Stomach (tissue), 9 donors: ENCODE results near the gene CPLX3. TPM values are rescaled to one million over a fixed set of nuclear protein-coding genes. Genes with fewer than 3 reads are reported as not detected.

Experiments used
- DNase-seq, 2 donors: peaks; one replicate each; pipeline versions ENCODE4 v3.0.0 to v3.0.0-alpha.2; 2013 to 2019
- H3K27ac ChIP-seq, 5 donors: fragments of 200-600 bp in 4 of 5; sonication (generic) in 4 of 5; one replicate each; pipeline ENCODE4 v1.5.1; 2013 to 2019; ENCODE audit warnings: mild to moderate bottlenecking in 1 of 5, moderate library complexity in 1 of 5
- H3K27me3 ChIP-seq, 3 donors: fragments of 200-600 bp; sonication (generic); one replicate each; pipeline ENCODE4 v1.5.1; 2017 to 2019; ENCODE audit warnings: mixed run types in 1 of 3
- H3K36me3 ChIP-seq, 4 donors: fragments of 200-600 bp; sonication (generic); 1 replicate in 3 of 4; 2 replicates in 1 of 4; pipeline ENCODE4 v1.5.1; 2016 to 2019
- H3K4me1 ChIP-seq, 4 donors: fragments of 200-600 bp; sonication (generic); one replicate each; pipeline ENCODE4 v1.5.1; 2016 to 2019
- H3K4me3 ChIP-seq, 4 donors: fragments of 200-600 bp; sonication (generic) in 3 of 4; one replicate each; pipeline ENCODE4 v1.5.1; 2016 to 2019; ENCODE audit warnings: mild to moderate bottlenecking in 1 of 4
- H3K9me3 ChIP-seq, 4 donors: fragments of 200-600 bp; sonication (generic); one replicate each; pipeline ENCODE4 v1.5.1; 2016 to 2019
- EP300 ChIP-seq: sonication (generic); formaldehyde crosslinking; IDR thresholded peaks from one replicate; pipeline ENCODE4 v1.6.1; 2017; ENCODE audit warnings: antibody characterized with exemption
- POLR2A ChIP-seq, 4 donors: fragments of 450-650 bp; IDR thresholded peaks; one replicate each; pipeline ENCODE4 v1.6.1; 2016; ENCODE audit warnings: antibody characterized with exemption in 4 of 4, control low read depth in 2 of 4, mild to moderate bottlenecking in 1 of 4, moderate library complexity in 1 of 4
- POLR2AphosphoS5 ChIP-seq, 3 donors: sonication (generic); formaldehyde crosslinking; IDR thresholded peaks; one replicate each; pipeline ENCODE4 v1.6.1; 2016; ENCODE audit warnings: antibody characterized with exemption in 3 of 3
- WGBS, 5 donors: extraction: QIAGEN DNeasy Blood & Tissue Kit in 3 of 5; methylation state at CpG; one replicate each; pipeline versions ENCODE4 v1.1.5 to v1.1.7; 2013 to 2018; 5-methylcytosine and 5-hydroxymethylcytosine counted together
- intact Hi-C: fragments of 100-400 bp; cut with DNase I; formaldehyde crosslinking; loops from one replicate; pipeline ENCODE4 v1.15.1; 2023; ENCODE audit warnings: low total_unique reads
- polyA plus RNA-seq, 3 donors: library from polyadenylated mRNA; stranded (reverse); fragments of 200-250 nt; gene quantifications; one replicate each; pipeline ENCODE4 v1.2.3, GENCODE V29; 2013
- total RNA-seq, 5 donors: library from RNA; depleted of rRNA; stranded (reverse); fragments of >200 nt; gene quantifications; one replicate each; pipeline versions ENCODE4 v1.1.0 to v1.2.3, GENCODE V29; 2014 to 2016
- TF ChIP-seq, protein P1 (sequence below), 7 experiments: fragments of 450-650 bp in 4 of 7; fragments of 200-600 bp in 3 of 7; sonication (generic) in 3 of 7; IDR thresholded peaks; one replicate each; pipeline ENCODE4 v1.5.1; 2016 to 2019; ENCODE audit warnings: antibody characterized with exemption in 7 of 7, control low read depth in 2 of 7, mild to moderate bottlenecking in 1 of 7
- donor health status: healthy with polysubstance abuse.
- donor health status: Bipolar disorder and iron deficiency.
- donor health status: healthy.

CPLX3 gene
- total and polyA plus RNA-seq, 8 donors: 0.61 to 57.8 (median 19.4) TPM; not detected in 4

DNA sequence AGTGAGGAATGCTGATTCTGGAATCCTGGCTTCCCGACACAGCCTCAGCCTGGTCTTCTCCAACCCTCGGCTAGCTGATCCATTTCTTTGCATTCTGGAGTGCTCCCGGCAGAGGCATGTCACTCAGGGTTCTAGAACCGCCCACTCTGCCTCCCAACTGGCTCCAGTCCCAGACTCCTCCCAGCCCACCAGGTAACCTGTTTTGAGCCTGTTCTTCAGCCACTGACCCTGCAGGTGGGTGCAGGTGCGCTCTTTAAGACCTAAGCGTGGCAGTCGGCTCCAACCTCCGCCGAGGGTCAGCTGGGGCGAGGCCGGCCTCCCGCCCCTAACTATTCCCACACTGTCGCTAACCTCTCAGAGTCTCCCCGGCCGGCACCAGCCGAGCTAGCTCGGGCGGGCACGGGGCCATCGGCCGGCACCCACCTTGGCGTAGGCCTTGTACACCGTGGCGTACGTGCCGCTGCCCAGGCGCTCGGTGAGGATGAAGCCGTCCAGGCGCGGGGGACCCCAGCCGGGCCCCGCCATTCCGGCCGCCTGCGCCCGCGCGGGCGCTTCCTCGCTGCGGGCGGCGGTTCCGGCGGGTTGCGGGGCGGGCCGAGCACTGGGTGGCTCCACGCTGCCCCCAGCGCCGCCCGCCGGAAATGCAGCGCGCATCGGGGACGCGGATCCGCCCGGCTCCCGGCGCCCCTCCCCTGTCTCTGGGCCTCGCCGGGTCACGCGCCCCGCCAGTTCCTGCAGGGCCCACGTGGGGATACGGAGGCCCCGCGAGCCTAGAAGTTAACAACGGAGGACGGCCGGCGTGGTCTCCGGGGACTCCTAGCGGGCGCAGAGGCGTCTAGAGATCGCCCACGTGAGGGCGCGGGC is 16.4 kb downstream of the CPLX3 start, which contains the start of gene ULK3:
Gene ULK3, minus strand, starts transcription at position 576 of the 864 bp plus-strand sequence. Its CDS starts 51 bp downstream, at position 525.
- DNase-seq: peak; percentile 93 to 97
- peaks cover 16 to 76% (median 69%) of the 10 kb centered on the region in 4 donors for H3K36me3 ChIP-seq
- intact Hi-C loops: loop anchor here (10.0 kb wide), 1 partner anchor 52 kb away; the partner anchor contains the start of gene MPI
- H3K27me3 ChIP-seq: no peaks in the 10 kb centered on the region
- 0 to 1% (median 0%) methylated on average over 26 to 84 of the region's 84 CpGs for WGBS, 5 donors
- peak within 1 kb of the TSS; percentile 85 to 93 (median 88) for H3K27ac ChIP-seq
- TF ChIP-seq, protein P1, sequence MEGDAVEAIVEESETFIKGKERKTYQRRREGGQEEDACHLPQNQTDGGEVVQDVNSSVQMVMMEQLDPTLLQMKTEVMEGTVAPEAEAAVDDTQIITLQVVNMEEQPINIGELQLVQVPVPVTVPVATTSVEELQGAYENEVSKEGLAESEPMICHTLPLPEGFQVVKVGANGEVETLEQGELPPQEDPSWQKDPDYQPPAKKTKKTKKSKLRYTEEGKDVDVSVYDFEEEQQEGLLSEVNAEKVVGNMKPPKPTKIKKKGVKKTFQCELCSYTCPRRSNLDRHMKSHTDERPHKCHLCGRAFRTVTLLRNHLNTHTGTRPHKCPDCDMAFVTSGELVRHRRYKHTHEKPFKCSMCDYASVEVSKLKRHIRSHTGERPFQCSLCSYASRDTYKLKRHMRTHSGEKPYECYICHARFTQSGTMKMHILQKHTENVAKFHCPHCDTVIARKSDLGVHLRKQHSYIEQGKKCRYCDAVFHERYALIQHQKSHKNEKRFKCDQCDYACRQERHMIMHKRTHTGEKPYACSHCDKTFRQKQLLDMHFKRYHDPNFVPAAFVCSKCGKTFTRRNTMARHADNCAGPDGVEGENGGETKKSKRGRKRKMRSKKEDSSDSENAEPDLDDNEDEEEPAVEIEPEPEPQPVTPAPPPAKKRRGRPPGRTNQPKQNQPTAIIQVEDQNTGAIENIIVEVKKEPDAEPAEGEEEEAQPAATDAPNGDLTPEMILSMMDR (IDR thresholded peaks at IDR 0.05): peak in 5 of 7 experiments; percentile 55 to 90 (median 64)
- TF ChIP-seq POLR2A (IDR thresholded peaks at IDR 0.05) (no peak), POLR2AphosphoS5 (IDR thresholded peaks at IDR 0.05) (peak; percentile 29 to 86 (median 36)), EP300 (no peak)
- peak within 1 kb of the TSS; percentile 75 to 84 (median 80) for H3K4me3 ChIP-seq
- peaks cover 22 to 56% (median 37%) of the 10 kb centered on the region in 4 donors for H3K4me1 ChIP-seq
- H3K9me3 ChIP-seq: no peaks in the 10 kb centered on the region

DNA sequence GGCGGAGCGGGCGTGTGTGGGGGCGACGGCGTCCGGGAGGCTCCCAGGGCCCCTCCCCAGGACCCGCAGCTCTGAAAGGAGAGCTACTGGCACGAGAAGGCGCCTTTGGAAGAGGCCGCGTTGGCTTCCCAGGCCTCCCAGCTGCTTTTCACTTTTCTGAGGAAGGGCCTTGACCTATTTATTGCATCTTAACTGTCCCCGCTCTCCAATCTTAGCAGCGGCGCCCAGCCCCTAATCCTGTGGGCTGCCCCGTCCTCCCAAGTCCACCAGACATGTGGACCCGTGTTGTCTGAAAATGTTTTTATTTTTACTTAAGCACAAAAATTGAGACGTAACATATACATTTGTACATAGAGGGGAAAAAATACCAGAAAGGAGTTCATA is 17.0 kb downstream of the CPLX3 start:
- peaks cover 22 to 76% (median 69%) of the 10 kb centered on the region in 4 donors for H3K36me3 ChIP-seq
- H3K27ac ChIP-seq: peak overlapping the region; percentile 85 to 93 (median 88)
- intact Hi-C loops: loop anchor here (10.0 kb wide), 1 partner anchor 51 kb away; the partner anchor contains the start of gene MPI
- H3K4me3 ChIP-seq: peak overlapping the region; percentile 75 to 84 (median 80)
- DNase-seq: no peak
- no peaks in the 10 kb centered on the region for H3K27me3 ChIP-seq
- peaks cover 22 to 60% (median 38%) of the 10 kb centered on the region in 4 donors for H3K4me1 ChIP-seq
- no peaks in the 10 kb centered on the region for H3K9me3 ChIP-seq
- 16 to 19% (median 17%) methylated on average over 16 to 18 of the region's 18 CpGs for WGBS, 5 donors
- TF ChIP-seq POLR2A (IDR thresholded peaks at IDR 0.05) (no peak), POLR2AphosphoS5 (IDR thresholded peaks at IDR 0.05) (no peak)
- TF ChIP-seq, protein P1 (IDR thresholded peaks at IDR 0.05): no peak

DNA sequence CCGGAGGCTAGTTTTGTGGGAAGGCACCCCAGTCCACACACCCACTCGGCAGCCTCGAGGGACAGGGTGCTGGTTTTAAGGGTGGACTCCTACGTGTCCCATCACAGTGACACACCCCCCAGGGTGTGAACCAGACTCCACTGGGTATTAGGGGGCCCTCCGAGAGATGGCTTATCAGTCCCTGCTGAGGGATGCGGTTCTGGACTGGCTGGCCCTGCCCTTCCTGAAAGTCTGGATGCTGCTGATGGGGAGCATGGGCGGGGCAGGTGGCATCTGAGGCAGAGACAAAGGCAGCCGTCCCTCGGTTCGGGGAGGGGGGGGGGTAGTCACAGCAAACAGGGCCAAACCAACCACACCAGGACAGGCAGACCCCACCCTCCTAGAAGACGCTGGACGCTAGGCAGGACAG is 17.5 kb downstream of the CPLX3 start:
- H3K27ac ChIP-seq: peak overlapping the region; percentile 85 to 93 (median 88)
- TF ChIP-seq POLR2A (IDR thresholded peaks at IDR 0.05) (no peak), EP300 (no peak), POLR2AphosphoS5 (IDR thresholded peaks at IDR 0.05) (no peak)
- TF ChIP-seq, protein P1 (IDR thresholded peaks at IDR 0.05): no peak
- peaks cover 27 to 76% (median 69%) of the 10 kb centered on the region in 4 donors for H3K36me3 ChIP-seq
- H3K4me3 ChIP-seq: peak overlapping the region; percentile 75 to 84 (median 80)
- no peaks in the 10 kb centered on the region for H3K9me3 ChIP-seq
- 47 to 62% (median 55%) methylated on average over 5 to 12 of the region's 12 CpGs for WGBS, 5 donors
- H3K27me3 ChIP-seq: no peaks in the 10 kb centered on the region
- no peak for DNase-seq
- intact Hi-C loops: loop anchor here (10.0 kb wide), 1 partner anchor 51 kb away; the partner anchor contains the start of gene MPI
- peaks cover 22 to 60% (median 38%) of the 10 kb centered on the region in 4 donors for H3K4me1 ChIP-seq
